GM19240 (cell line): ENCODE data around the gene C2orf80.
"Not testable (repeated sequence)": the region's sequence is repeated elsewhere in the genome, so short reads cannot be mapped to it uniquely, and the experiment has no call there.

Experiments used
- DNase-seq: peaks from one replicate; pipeline ENCODE4 v3.0.0; 2011; ENCODE audit warnings: low spot score; ENCODE audit not compliant: insufficient read length

The C2orf80 gene

GRCh38 chr2:208189810-208190503 is at the start of gene C2orf80:
Gene C2orf80 (minus strand): TSS chr2:208190030. CDS start chr2:208186986, 3,044 bp downstream.
- DNase-seq, result no peak

- DNase-seq, result no peak
Measured at GRCh38 chr2:208235860-208236259, 46.0 kb upstream of the C2orf80 start.

GRCh38 chr2:208234786-208235185 is 45.0 kb upstream of the C2orf80 start:
- no peak for DNase-seq

DNA sequence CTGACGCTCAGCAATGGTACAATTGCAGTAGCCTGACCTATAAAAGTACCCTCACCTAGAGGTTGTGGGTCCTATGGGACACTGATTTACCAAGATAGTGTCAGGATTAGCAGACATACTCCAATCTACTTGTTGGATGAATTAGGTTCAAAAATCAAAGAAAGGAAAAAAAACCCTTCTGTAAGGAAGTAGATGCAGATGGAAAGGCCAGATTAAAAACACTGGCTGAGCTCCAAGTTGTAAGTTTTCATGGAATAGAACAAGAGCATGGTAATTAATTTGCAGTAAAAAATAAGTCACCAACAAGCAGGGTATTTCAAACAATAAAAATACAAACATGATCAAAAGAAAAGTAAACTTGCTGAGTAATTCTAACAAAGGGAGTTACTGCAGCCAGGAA is 38.6 kb upstream of the C2orf80 start:
- no peak for DNase-seq

GRCh38 chr2:208227581-208228232 is 37.9 kb upstream of the C2orf80 start:
- no peak for DNase-seq

DNA sequence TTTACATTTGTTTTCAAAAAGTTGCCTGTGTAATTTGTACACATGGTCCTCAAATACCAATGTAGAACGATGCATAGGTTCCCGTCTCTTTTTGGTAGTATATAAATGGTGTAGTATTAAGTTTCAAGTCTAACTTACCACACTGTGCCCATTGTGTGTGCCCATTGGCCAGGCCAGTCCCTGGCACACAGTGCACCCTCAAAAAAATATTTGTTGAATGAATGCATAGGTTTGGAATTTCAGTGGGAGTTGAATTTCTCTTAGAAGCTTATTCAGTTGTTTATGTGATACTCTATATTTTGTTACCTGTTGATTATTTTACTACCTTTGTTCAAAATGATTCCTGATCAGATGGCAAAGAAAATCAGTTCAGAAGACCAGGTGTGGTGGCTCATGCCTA is 35.0 kb upstream of the C2orf80 start:
- no peak for DNase-seq

DNA sequence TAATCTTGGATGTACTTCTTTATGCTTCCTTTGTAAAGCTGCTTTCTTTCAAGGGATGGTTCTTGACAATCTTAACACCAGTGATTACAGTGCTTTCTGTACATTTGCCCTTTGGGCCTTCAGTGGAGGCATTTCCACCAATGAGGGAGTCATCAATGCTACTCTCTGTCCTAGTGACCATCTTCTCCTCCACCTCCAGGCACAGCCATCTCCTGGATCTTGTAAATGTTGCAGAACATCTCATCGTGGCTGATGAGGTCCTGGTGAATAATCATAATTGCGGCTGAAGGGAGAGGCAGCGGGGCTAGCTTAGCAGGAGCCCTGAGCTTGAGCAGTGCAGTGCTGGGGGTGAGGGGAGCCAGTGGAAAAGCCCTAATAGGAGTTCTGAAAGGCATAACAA is 32.5 kb upstream of the C2orf80 start:
- no peak for DNase-seq

DNA sequence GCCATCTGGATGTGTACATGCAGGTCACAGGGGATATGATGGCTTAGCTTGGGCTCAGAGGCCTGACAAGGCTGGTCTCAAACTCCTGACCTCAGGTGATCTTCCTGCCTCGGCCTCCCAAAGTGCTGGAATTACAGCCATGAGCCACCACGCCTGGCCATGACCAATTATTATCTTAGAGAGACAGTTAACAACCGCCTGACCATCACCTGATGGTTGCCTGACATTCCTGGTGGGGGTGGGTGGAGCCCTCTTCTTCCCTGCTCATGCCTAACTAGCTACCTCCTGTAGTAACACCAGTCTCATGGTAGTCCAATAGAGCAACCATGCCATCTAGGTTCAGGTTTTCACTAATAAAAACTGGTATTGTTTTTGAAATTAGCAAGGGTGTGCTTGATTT is 32.0 kb upstream of the C2orf80 start:
- DNase-seq, result not testable (repeated sequence)

GRCh38 chr2:208210688-208211451 is 21.0 kb upstream of the C2orf80 start:
- DNase-seq, result no peak

DNA sequence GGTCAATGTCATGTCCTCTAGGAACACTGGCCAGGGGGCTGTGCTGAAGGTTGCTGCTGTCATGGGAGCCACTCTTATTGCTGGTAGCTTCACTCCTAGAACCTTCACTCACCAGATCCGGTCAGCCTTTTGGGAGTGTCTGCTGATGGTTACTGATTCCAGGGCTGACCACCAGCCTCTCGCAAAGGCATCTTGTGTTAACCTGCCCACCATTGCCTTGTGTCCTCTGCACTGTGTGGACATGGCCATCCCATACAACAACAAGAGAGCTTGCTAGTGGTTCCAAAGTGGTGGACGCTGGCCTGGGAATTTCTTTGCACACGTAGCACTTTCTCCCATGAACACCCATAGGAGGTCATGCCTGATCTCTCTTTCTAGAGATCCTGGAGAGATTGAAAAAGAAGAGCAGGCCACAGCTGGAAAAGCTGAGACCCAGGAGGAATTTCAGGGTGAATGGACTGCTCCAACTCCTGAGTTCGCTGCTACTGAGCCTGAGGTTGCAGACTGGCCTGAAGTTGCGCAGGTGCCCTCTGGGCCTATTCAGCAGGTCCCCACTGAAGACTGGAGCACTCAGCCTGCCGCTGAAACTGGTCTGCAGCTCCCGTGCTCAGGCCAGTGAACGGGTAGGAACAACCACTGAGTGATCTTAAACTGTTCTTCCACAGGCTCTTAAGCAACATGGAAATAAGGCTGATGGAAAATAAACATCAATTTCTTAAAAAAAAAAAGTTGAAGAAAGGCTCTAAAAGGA is 18.7 kb upstream of the C2orf80 start:
- DNase-seq, result no peak

GRCh38 chr2:208207769-208208168 is 17.9 kb upstream of the C2orf80 start:
- DNase-seq, result no peak

DNA sequence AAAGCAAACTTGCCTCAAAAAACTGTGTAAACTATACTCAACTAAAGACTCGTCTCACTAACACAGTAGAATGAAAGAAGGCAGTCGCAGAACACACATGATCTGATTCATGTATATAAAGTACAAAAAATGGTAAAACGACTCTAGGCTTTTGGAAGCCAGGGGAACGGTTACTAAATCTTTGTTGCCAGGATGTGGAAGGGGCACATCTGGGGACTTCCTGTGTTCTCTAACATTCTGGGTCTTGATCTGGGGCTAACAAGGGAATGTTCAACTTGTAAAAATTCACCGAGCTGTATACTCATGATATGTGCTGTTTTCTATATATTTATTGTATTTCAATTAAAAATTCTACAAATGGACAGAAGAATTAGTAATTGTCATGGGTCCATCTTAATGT is 14.3 kb upstream of the C2orf80 start:
- no peak for DNase-seq

DNA sequence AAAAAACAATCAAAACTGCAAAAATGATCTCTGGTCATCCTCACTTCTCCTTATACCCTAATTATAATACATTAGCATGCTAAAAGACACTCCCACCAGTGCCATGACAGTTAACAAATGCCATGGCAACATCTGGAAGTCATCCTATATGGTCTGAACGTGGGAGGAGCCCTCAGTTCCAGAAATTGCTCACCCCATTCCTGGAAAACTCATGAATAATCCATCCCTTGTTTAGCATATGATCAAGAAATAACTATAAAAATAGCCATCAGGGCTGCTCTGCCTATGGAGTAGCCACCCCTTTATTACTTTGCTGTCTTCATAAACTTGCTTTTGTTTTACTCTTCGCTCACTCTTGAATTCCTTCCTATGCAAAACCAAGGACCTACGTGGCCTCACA is 5.7 kb upstream of the C2orf80 start:
- DNase-seq, result no peak

DNA sequence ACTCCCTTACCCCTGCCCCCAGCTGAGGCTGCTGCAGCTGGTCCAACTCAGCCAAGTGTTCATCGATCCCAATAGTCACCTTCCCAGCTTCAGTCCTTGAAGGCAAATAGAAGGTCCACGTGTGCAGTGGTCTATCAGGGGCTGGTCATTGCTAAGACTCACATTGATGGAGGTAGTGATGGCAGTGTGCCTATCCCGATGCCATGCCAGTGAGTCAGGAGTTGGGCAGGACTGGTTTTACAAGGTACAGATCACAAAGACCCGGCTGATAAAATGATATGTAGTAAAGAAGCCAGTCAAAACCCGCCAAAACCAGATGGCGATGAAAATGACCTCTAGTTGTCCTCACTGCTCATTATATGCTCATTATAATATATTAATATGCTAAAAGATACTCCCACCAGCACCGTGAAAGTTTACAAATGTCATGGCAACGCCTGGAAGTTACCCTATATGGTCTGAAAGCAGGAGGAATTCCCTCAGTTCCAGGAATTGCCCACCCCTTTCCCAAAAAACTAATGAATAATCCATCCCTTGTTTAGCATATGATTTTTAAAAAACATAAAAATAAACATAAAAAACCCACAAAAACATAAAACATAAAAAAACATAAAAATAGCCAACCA is 2.9 kb upstream of the C2orf80 start:
- DNase-seq, result no peak

DNA sequence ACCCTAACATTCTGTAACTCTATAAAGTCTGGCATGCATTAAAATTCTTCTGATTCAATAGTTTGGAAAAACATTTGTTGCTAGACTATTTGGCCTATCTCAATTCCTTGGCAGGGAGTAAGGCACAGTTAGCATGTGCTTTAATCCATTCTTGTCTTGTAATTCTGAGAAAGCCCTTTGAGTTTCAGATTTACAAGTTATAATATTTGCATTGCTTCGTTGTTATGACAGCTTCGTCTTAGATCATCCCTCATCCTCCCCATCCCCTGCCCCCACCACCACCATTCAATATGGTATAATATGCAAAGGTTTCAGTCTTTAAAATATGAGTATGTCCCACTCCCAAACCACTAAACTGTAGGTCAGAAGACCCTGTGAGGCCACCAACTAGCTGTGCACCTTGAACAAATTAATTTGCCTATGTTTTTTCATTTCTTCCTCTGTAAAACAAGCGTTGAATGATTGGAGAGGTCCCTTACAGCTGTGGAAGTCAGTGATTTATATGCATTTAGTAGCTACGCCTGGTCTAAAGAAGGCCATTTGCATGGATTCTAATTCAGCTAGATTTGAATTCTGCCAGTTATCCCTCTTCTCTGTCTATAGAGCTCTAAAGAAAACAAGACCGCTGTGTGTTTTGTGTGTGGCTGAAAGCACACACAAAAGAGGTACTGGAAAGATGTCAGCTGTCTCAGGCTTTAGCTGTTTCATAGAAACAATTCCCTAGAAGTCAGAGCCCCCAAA is 591 bp downstream of the C2orf80 start:
- DNase-seq, result no peak

DNA sequence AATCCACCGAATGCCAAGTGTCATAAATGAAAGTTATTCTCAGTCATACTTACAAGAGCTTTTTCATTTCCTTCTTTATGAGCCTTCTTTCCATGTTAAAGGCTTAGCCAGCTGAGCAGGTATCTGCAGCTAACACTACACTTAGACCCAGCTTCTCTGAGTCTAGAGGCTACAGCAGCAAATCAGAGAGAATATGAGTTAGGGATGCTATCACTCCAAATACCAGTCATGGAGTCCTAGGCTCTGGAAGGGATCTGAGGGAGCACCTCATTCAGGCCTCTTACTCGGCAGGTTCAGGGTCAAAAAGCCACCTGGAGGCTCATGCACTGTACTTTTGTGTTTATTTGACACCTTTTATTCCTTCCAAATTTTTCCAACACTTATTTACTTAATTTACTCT is 2.9 kb downstream of the C2orf80 start:
- DNase-seq, result no peak

DNA sequence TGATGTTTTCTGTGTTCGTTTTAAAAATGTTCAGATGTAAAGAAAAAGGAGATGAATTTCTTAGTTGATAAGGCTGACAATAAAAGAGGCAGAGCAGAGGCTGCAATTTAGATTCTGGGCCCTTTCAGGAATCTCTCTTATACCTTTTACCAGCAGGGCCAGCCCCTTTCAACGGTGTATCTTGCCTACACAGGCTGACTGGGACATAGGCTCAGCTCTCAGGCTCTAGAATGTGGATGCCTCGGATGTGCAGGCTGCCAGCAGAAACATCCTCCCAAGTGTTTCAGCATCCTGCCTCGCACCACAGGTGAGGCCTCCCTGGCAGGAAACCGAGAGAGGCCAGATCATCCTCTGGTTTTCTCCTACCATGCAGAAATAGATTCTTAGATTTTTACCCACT is 3.4 kb downstream of the C2orf80 start:
- no peak for DNase-seq

- no peak for DNase-seq
Measured at GRCh38 chr2:208183972-208184705, 5.7 kb downstream of the C2orf80 start.

DNA sequence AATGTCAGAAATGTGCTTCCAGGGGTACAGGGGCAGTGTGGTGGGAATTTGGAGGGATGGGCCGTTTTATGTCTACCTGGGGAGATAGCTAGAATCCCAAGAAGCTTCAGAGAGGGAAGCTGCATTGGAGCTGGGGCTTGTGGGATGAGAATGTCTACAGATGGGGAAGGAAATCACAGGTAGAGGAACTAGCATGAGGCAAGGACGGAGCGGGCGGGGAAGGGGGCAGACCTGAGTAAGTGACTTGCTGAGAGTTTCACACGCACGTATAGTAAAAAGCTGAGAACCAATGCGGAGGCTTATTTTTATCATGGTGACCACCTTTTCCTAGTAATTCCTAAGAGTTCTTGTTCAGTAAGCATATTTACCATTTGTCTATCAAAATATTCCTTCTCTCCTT is 6.3 kb downstream of the C2orf80 start:
- no peak for DNase-seq

DNA sequence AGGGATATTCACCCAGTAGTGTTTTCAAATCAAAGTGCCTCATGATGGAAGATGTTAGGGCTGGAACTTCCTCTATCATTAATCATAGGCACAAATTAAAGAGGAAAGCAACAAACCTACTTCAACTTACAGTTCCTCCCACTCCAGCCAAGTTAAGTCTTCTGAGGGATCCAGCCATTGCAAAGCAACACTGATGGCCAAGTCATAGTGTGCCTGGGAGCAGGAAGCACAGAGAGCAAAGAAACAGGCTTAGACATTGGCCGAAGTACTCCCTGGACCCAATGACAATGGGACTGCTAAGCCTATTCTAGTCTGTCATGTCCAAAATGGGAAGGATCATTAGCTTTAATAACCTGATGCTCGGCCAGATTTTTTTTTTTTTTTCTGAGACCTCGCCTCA is 7.0 kb downstream of the C2orf80 start:
- DNase-seq, result no peak
